Neural progenitor cell (in vitro differentiated cells): Measurements from ENCODE around the gene ZSCAN4. TPM values are rescaled to one million over a fixed set of nuclear protein-coding genes. Genes with fewer than 3 reads are reported as not detected.
A peak's percentile ranks its signal among the peaks of the same experiment; 100 is the strongest.

Experiments used
- DNase-seq: peaks from one replicate; pipeline ENCODE4 v3.0.0-alpha.2; 2016; ENCODE audit warnings: low spot score
- H2AFZ ChIP-seq: fragments of 200-600 bp; sonication (generic); replicated peaks from 2 replicates; pipeline ENCODE4 v1.6.1; 2016; ENCODE audit warnings: antibody characterized with exemption
- H3F3A ChIP-seq: fragments of 200-600 bp; sonication (generic); 2 replicates; pipeline ENCODE4 v1.6.1; 2016; ENCODE audit warnings: antibody characterized with exemption, low read depth
- H3K27ac ChIP-seq: fragments of 200-600 bp; sonication (generic); 2 replicates; pipeline ENCODE4 v1.5.1; 2016; ENCODE audit warnings: mild to moderate bottlenecking
- H3K27me3 ChIP-seq: fragments of 200-600 bp; sonication (generic); 2 replicates; pipeline ENCODE4 v1.6.1; 2016; ENCODE audit warnings: mild to moderate bottlenecking, moderate library complexity
- H3K36me3 ChIP-seq: fragments of 200-600 bp; sonication (generic); 2 replicates; pipeline ENCODE4 v1.5.1; 2016
- H3K4me1 ChIP-seq: fragments of 200-600 bp; sonication (generic); 2 replicates; pipeline ENCODE4 v1.6.1; 2016; ENCODE audit warnings: mixed run types
- H3K4me2 ChIP-seq: fragments of 200-600 bp; sonication (generic); 2 replicates; pipeline ENCODE4 v1.6.1; 2016
- H3K4me3 ChIP-seq: fragments of 200-600 bp; sonication (generic); 2 replicates; pipeline ENCODE4 v1.5.1; 2016
- H3K79me2 ChIP-seq: fragments of 200-600 bp; sonication (generic); 2 replicates; pipeline ENCODE4 v1.6.1; 2016; ENCODE audit warnings: low read depth
- H3K9ac ChIP-seq: fragments of 200-600 bp; sonication (generic); 2 replicates; pipeline ENCODE4 v1.6.1; 2016
- H3K9me3 ChIP-seq: fragments of 200-600 bp; sonication (generic); 2 replicates; pipeline ENCODE4 v1.5.1; 2016; ENCODE audit warnings: low read depth
- H4K20me1 ChIP-seq: fragments of 200-600 bp; sonication (generic); 2 replicates; pipeline ENCODE4 v1.6.1; 2016; ENCODE audit warnings: low read depth
- H3K27ac Mint-ChIP-seq: 3 replicates; pipeline ENCODE4 v1.8.0; 2021; ENCODE audit warnings: mixed read lengths
- H3K27me3 Mint-ChIP-seq: 2 replicates; pipeline ENCODE4 v1.8.0; 2022; ENCODE audit warnings: low read depth, mild to moderate bottlenecking, inconsistent platforms, moderate library complexity, mixed read lengths; ENCODE audit not compliant: insufficient read depth
- H3K36me3 Mint-ChIP-seq: 3 replicates; pipeline ENCODE4 v1.8.0; 2021; ENCODE audit warnings: mixed read lengths
- H3K4me1 Mint-ChIP-seq: 3 replicates; pipeline ENCODE4 v1.8.0; 2021; ENCODE audit warnings: mixed read lengths
- H3K4me3 Mint-ChIP-seq: 3 replicates; pipeline ENCODE4 v1.8.0; 2021; ENCODE audit warnings: mild to moderate bottlenecking, moderate library complexity, mixed read lengths
- H3K9me3 Mint-ChIP-seq: 3 replicates; pipeline ENCODE4 v1.8.0; 2020; ENCODE audit warnings: mixed read lengths
- EZH2 ChIP-seq: fragments of 200-600 bp; sonication (generic); IDR thresholded peaks from 2 replicates; pipeline ENCODE4 v1.6.1; 2017; ENCODE audit warnings: antibody characterized with exemption, mild to moderate bottlenecking, moderate library complexity
- EZH2phosphoT487 ChIP-seq: fragments of 200-600 bp; sonication (generic); IDR thresholded peaks from 2 replicates; pipeline ENCODE4 v1.6.1; 2017; ENCODE audit warnings: antibody characterized with exemption
- total RNA-seq: library from RNA; depleted of rRNA; stranded (reverse); fragments of >200 nt; gene quantifications from 2 replicates; pipeline ENCODE4 v1.2.3, GENCODE V29; 2015; ENCODE audit warnings: low replicate concordance
- TF ChIP-seq, protein P1 (sequence below): fragments of 200-600 bp; sonication (generic); IDR thresholded peaks from 2 replicates; pipeline ENCODE4 v1.5.1; 2017; ENCODE audit warnings: antibody characterized with exemption, mild to moderate bottlenecking

The ZSCAN4 gene
- total RNA-seq, 1 donor from 2014 or later: not detected

DNA sequence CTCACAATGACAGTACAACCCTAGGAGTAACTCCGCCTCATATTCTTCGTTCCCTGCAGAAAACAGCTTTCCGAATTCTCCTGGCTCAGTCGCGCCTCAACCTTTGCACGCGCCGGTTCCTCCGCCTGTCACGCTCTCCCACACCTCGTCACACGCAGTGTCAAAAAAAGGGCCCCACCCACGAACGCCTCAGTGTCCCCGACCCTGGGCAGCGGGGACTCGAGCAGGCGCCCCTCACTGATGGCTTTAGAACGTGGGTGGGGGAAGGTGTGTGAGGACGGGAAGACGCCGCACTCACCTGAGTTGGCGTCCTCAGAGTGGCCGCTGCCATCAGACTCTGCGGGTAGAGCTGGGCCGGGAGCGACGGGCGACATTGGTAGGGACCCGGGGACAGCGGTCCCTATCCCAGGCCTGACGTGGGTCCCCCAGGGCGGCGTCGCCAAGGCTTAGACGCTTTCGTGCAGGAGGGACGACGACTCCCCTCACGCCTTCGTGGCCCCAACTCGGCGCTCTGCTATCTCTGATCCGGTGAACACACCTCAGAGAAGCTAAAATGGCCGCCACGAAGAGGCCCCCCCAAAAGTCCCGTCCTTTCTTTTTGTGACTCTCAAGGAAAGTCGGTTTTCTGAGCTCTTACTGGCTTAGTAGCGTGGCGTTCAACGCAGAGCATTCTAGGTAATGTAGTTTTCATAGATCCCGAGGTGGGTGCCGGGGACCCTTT, 40.1 kb downstream of the ZSCAN4 start, which contains the start of gene ZNF154:
Gene ZNF154 (minus strand): TSS at position 564 of the 721 bp plus-strand sequence. CDS start 233 bp downstream, at position 331.
- Mint-ChIP-seq H3K4me1 (no peaks in the 10 kb centered on the region), H3K27me3 (peaks cover 8% of the 10 kb centered on the region), H3K36me3 (peaks cover 67% of the 10 kb centered on the region), H3K27ac (peak within 1 kb of the TSS; percentile 44), H3K9me3 (peaks cover 83% of the 10 kb centered on the region), H3K4me3 (peak within 1 kb of the TSS; percentile 89)
- Histone ChIP-seq H3K4me2 (peak within 1 kb of the TSS; percentile 88), H3K27me3 (no peaks in the 10 kb centered on the region), H4K20me1 (peaks cover 11% of the 10 kb centered on the region), H3F3A (no peaks in the 10 kb centered on the region), H3K36me3 (no peaks in the 10 kb centered on the region), H3K9ac (peak within 1 kb of the TSS; percentile 78), H3K4me1 (peaks cover 8% of the 10 kb centered on the region), H3K79me2 (peaks cover 50% of the 10 kb centered on the region), H3K9me3 (no peaks in the 10 kb centered on the region), H3K4me3 (peak within 1 kb of the TSS; percentile 90), H2AFZ (peak within 1 kb of the TSS; percentile 68), H3K27ac (peak within 1 kb of the TSS; percentile 26)
- no peak for TF ChIP-seq EZH2
- DNase-seq: peak; percentile 94

GRCh38 chr19:57709616-57710015, 40.9 kb downstream of the ZSCAN4 start:
- no peaks in the 10 kb centered on the region for H3K36me3 ChIP-seq
- H3K4me1 Mint-ChIP-seq: no peaks in the 10 kb centered on the region
- no peaks in the 10 kb centered on the region for H3F3A ChIP-seq
- DNase-seq: peak; percentile 11
- peaks cover 83% of the 10 kb centered on the region for H3K9me3 Mint-ChIP-seq
- H3K27ac ChIP-seq: no peak overlapping the region
- H3K4me1 ChIP-seq: peaks cover 8% of the 10 kb centered on the region
- H3K79me2 ChIP-seq: peaks cover 42% of the 10 kb centered on the region
- H3K4me2 ChIP-seq: peak overlapping the region; percentile 88
- H3K27ac Mint-ChIP-seq: no peak overlapping the region
- no peaks in the 10 kb centered on the region for H3K27me3 ChIP-seq
- H2AFZ ChIP-seq: peak overlapping the region; percentile 68
- peak overlapping the region; percentile 41 for H3K4me3 Mint-ChIP-seq
- H3K9me3 ChIP-seq: no peaks in the 10 kb centered on the region
- no peak overlapping the region for H3K9ac ChIP-seq
- H3K4me3 ChIP-seq: peak overlapping the region; percentile 90
- H3K36me3 Mint-ChIP-seq: peaks cover 66% of the 10 kb centered on the region
- H3K27me3 Mint-ChIP-seq: peaks cover 8% of the 10 kb centered on the region
- H4K20me1 ChIP-seq: peaks cover 10% of the 10 kb centered on the region
- TF ChIP-seq, protein P1, sequence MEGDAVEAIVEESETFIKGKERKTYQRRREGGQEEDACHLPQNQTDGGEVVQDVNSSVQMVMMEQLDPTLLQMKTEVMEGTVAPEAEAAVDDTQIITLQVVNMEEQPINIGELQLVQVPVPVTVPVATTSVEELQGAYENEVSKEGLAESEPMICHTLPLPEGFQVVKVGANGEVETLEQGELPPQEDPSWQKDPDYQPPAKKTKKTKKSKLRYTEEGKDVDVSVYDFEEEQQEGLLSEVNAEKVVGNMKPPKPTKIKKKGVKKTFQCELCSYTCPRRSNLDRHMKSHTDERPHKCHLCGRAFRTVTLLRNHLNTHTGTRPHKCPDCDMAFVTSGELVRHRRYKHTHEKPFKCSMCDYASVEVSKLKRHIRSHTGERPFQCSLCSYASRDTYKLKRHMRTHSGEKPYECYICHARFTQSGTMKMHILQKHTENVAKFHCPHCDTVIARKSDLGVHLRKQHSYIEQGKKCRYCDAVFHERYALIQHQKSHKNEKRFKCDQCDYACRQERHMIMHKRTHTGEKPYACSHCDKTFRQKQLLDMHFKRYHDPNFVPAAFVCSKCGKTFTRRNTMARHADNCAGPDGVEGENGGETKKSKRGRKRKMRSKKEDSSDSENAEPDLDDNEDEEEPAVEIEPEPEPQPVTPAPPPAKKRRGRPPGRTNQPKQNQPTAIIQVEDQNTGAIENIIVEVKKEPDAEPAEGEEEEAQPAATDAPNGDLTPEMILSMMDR: no peak
- no peak for TF ChIP-seq EZH2phosphoT487
- no peak for TF ChIP-seq EZH2

- Histone ChIP-seq H3K4me3 (no peak overlapping the region), H3K36me3 (no peaks in the 10 kb centered on the region), H3K27me3 (no peaks in the 10 kb centered on the region), H3K4me2 (no peak overlapping the region), H3F3A (no peaks in the 10 kb centered on the region), H3K27ac (no peak overlapping the region), H4K20me1 (no peaks in the 10 kb centered on the region), H3K4me1 (peaks cover 6% of the 10 kb centered on the region), H2AFZ (no peak overlapping the region), H3K9me3 (no peaks in the 10 kb centered on the region), H3K9ac (no peak overlapping the region), H3K79me2 (peaks cover 16% of the 10 kb centered on the region)
- Mint-ChIP-seq H3K36me3 (peaks cover 65% of the 10 kb centered on the region), H3K27me3 (peaks cover 8% of the 10 kb centered on the region), H3K4me3 (no peak overlapping the region), H3K27ac (no peak overlapping the region), H3K9me3 (peaks cover 81% of the 10 kb centered on the region), H3K4me1 (no peaks in the 10 kb centered on the region)
- no peak for TF ChIP-seq EZH2phosphoT487
- TF ChIP-seq, protein P1: no peak
- TF ChIP-seq EZH2: no peak
- no peak for DNase-seq
Measured at GRCh38 chr19:57712222-57712621, 43.5 kb downstream of the ZSCAN4 start.

DNA sequence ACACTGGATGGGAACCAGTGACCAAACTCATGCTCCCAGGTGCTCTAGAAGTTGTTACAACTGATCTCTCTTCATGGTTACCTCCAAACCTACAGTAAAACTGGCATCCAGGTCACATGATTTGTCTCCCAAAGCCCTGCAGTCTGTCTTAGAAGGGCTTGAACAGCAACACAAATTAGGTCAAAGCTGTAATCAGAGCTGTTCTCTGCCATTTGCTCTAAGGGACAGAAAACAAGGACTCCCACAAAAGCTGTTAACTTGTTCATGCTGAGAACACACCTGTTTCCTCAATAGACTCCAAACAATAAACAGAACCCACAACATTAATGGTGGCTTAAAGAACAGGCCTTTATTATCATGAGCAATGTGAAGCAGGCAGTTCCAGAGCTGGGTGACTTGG, 50.7 kb downstream of the ZSCAN4 start:
- Histone ChIP-seq H3K27me3 (no peaks in the 10 kb centered on the region), H3F3A (no peaks in the 10 kb centered on the region), H3K4me2 (no peak overlapping the region), H4K20me1 (no peaks in the 10 kb centered on the region), H3K27ac (no peak overlapping the region), H3K79me2 (no peaks in the 10 kb centered on the region), H3K9me3 (no peaks in the 10 kb centered on the region), H3K4me1 (no peaks in the 10 kb centered on the region), H3K36me3 (peaks cover 8% of the 10 kb centered on the region), H2AFZ (no peak overlapping the region), H3K4me3 (no peak overlapping the region), H3K9ac (no peak overlapping the region)
- DNase-seq: no peak
- H3K27me3 Mint-ChIP-seq: peaks cover 4% of the 10 kb centered on the region
- no peak overlapping the region for H3K27ac Mint-ChIP-seq
- no peaks in the 10 kb centered on the region for H3K4me1 Mint-ChIP-seq
- H3K9me3 Mint-ChIP-seq: peaks cover 87% of the 10 kb centered on the region
- H3K36me3 Mint-ChIP-seq: peaks cover 74% of the 10 kb centered on the region
- TF ChIP-seq EZH2phosphoT487 (no peak), EZH2 (no peak)
- TF ChIP-seq, protein P1: no peak
- no peak overlapping the region for H3K4me3 Mint-ChIP-seq
